ENCODE measurements around the gene SKOR1.

GRCh38 chr15:67820992-67821783, 4.1 kb upstream of the SKOR1 start:
- TF ChIP-seq, protein P1, sequence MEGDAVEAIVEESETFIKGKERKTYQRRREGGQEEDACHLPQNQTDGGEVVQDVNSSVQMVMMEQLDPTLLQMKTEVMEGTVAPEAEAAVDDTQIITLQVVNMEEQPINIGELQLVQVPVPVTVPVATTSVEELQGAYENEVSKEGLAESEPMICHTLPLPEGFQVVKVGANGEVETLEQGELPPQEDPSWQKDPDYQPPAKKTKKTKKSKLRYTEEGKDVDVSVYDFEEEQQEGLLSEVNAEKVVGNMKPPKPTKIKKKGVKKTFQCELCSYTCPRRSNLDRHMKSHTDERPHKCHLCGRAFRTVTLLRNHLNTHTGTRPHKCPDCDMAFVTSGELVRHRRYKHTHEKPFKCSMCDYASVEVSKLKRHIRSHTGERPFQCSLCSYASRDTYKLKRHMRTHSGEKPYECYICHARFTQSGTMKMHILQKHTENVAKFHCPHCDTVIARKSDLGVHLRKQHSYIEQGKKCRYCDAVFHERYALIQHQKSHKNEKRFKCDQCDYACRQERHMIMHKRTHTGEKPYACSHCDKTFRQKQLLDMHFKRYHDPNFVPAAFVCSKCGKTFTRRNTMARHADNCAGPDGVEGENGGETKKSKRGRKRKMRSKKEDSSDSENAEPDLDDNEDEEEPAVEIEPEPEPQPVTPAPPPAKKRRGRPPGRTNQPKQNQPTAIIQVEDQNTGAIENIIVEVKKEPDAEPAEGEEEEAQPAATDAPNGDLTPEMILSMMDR (IDR thresholded peaks at IDR 0.05): no peak
- TF ChIP-seq POLR2A (IDR thresholded peaks at IDR 0.05) (no peak), EP300 (IDR thresholded peaks at IDR 0.05) (no peak)
